ENCODE measurements around the gene MYBPH. TPM values are rescaled to one million over a fixed set of nuclear protein-coding genes. Genes with fewer than 3 reads are reported as not detected.

Gene MYBPH
- polyA plus RNA-seq, 1 donor from 2014 or later, result not detected

GRCh38 chr1:203184467-203184866 lies 8.8 kb upstream of the MYBPH start (continued):
- TF ChIP-seq, protein P1, sequence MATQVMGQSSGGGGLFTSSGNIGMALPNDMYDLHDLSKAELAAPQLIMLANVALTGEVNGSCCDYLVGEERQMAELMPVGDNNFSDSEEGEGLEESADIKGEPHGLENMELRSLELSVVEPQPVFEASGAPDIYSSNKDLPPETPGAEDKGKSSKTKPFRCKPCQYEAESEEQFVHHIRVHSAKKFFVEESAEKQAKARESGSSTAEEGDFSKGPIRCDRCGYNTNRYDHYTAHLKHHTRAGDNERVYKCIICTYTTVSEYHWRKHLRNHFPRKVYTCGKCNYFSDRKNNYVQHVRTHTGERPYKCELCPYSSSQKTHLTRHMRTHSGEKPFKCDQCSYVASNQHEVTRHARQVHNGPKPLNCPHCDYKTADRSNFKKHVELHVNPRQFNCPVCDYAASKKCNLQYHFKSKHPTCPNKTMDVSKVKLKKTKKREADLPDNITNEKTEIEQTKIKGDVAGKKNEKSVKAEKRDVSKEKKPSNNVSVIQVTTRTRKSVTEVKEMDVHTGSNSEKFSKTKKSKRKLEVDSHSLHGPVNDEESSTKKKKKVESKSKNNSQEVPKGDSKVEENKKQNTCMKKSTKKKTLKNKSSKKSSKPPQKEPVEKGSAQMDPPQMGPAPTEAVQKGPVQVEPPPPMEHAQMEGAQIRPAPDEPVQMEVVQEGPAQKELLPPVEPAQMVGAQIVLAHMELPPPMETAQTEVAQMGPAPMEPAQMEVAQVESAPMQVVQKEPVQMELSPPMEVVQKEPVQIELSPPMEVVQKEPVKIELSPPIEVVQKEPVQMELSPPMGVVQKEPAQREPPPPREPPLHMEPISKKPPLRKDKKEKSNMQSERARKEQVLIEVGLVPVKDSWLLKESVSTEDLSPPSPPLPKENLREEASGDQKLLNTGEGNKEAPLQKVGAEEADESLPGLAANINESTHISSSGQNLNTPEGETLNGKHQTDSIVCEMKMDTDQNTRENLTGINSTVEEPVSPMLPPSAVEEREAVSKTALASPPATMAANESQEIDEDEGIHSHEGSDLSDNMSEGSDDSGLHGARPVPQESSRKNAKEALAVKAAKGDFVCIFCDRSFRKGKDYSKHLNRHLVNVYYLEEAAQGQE (IDR thresholded peaks at IDR 0.05; ENCODE audit: borderline replicate concordance), result no peak
- TF ChIP-seq EP300 (conservative IDR thresholded peaks at IDR 0.05; ENCODE audit: poor library complexity, severe bottlenecking) (no peak), POLR2AphosphoS5 (IDR thresholded peaks at IDR 0.05) (no peak)

GRCh38 chr1:203183828-203184227 lies 8.2 kb upstream of the MYBPH start:
- Histone ChIP-seq H3K27ac (ENCODE audit: low read length) (no peak overlapping the region), H3K79me2 (replicated peaks; ENCODE audit: insufficient read depth, low read length) (no peaks in the 10 kb centered on the region), H3K36me3 (ENCODE audit: insufficient read depth, low read length) (no peaks in the 10 kb centered on the region), H3K27me3 (ENCODE audit: insufficient read depth, low read depth, low read length) (no peaks in the 10 kb centered on the region), H3F3A (ENCODE audit: insufficient read depth, low read length, poor library complexity, severe bottlenecking) (no peaks in the 10 kb centered on the region), H3K4me2 (ENCODE audit: low read length) (no peak overlapping the region), H3K9me2 (ENCODE audit: insufficient read depth, low read length) (no peaks in the 10 kb centered on the region), H3K4me3 (ENCODE audit: low read length) (no peak overlapping the region), H3K9ac (ENCODE audit: low read length) (no peak overlapping the region), H4K20me1 (ENCODE audit: insufficient read depth) (no peaks in the 10 kb centered on the region), H2AFZ (ENCODE audit: low read depth, low read length) (no peak overlapping the region), H3K9me3 (ENCODE audit: low read length) (no peaks in the 10 kb centered on the region)
- TF ChIP-seq EZH2 (IDR thresholded peaks at IDR 0.05; ENCODE audit: borderline replicate concordance, insufficient read depth, low read length, poor library complexity, severe bottlenecking) (no peak), RAD21 (conservative IDR thresholded peaks at IDR 0.05) (no peak), SMC3 (conservative IDR thresholded peaks at IDR 0.05; ENCODE audit: poor library complexity) (no peak)
- TF ChIP-seq, protein P2, sequence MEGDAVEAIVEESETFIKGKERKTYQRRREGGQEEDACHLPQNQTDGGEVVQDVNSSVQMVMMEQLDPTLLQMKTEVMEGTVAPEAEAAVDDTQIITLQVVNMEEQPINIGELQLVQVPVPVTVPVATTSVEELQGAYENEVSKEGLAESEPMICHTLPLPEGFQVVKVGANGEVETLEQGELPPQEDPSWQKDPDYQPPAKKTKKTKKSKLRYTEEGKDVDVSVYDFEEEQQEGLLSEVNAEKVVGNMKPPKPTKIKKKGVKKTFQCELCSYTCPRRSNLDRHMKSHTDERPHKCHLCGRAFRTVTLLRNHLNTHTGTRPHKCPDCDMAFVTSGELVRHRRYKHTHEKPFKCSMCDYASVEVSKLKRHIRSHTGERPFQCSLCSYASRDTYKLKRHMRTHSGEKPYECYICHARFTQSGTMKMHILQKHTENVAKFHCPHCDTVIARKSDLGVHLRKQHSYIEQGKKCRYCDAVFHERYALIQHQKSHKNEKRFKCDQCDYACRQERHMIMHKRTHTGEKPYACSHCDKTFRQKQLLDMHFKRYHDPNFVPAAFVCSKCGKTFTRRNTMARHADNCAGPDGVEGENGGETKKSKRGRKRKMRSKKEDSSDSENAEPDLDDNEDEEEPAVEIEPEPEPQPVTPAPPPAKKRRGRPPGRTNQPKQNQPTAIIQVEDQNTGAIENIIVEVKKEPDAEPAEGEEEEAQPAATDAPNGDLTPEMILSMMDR (IDR thresholded peaks at IDR 0.05; ENCODE audit: poor library complexity, severe bottlenecking), result no peak

DNA sequence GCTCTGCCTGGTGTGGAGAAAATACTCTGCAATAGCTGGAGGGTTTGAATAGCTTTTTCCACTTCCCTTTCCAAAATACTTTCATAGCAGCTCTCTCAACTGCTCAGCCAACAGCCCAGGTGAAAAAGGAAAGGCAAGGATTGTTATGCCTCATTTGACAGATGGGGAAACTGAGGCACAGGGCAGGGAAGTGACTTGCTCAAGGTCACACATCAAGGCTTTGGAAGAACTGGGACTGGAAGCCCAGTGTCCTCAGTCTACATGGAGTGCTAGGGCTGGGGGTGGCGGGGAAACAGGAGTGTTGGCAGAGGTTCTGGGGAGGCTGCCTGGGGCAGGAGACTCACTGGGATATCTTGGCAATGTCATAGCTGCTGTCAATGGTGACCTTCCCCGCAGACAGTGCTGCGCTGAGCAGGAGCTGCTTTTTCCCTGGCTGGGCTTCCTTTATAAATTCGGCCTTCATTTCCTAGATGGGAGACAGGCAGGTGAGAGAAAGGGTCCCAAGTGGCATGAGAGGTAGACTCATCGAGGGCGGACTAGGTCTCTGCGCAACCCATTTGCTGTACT lies 6.8 kb upstream of the MYBPH start:
- no peak overlapping the region for H3K27ac ChIP-seq (ENCODE audit: low read length)
- H3K9me2 ChIP-seq (ENCODE audit: insufficient read depth, low read length), result no peaks in the 10 kb centered on the region
- H3K9me3 ChIP-seq (ENCODE audit: low read length), result no peaks in the 10 kb centered on the region
- no peak overlapping the region for H3K4me2 ChIP-seq (ENCODE audit: low read length)
- H3K79me2 ChIP-seq (replicated peaks; ENCODE audit: insufficient read depth, low read length), result no peaks in the 10 kb centered on the region
- H3K36me3 ChIP-seq (ENCODE audit: insufficient read depth, low read length), result no peaks in the 10 kb centered on the region
- H3K4me3 ChIP-seq (ENCODE audit: low read length), result no peak overlapping the region
- no peaks in the 10 kb centered on the region for H4K20me1 ChIP-seq (ENCODE audit: insufficient read depth)
- no peaks in the 10 kb centered on the region for H3K27me3 ChIP-seq (ENCODE audit: insufficient read depth, low read depth, low read length)
- TF ChIP-seq, protein P1 (IDR thresholded peaks at IDR 0.05; ENCODE audit: borderline replicate concordance), result no peak
- TF ChIP-seq SMC3 (conservative IDR thresholded peaks at IDR 0.05; ENCODE audit: poor library complexity) (no peak), TAF1 (IDR thresholded peaks at IDR 0.05; ENCODE audit: low read depth) (no peak), RAD21 (conservative IDR thresholded peaks at IDR 0.05) (no peak), EP300 (conservative IDR thresholded peaks at IDR 0.05; ENCODE audit: poor library complexity, severe bottlenecking) (no peak)
- no peak overlapping the region for H3K9ac ChIP-seq (ENCODE audit: low read length)
- no peak overlapping the region for H2AFZ ChIP-seq (ENCODE audit: low read depth, low read length)
- no peaks in the 10 kb centered on the region for H3F3A ChIP-seq (ENCODE audit: insufficient read depth, low read length, poor library complexity, severe bottlenecking)

All from neural cell (in vitro differentiated cells).